ENCODE measurements around the gene HADHA. TPM values are rescaled to one million over a fixed set of nuclear protein-coding genes. Genes with fewer than 3 reads are reported as not detected.

Gene HADHA
- total RNA-seq, 1 donor from 2014 or later = 130 TPM

GRCh38 chr2:26255759-26256384, 11.4 kb upstream of the HADHA start:
- no peak for DNase-seq
- Histone ChIP-seq H3K4me3 (no peak overlapping the region), H3K27ac (no peak overlapping the region), H3K36me3 (peaks cover 49% of the 10 kb centered on the region), H3K4me1 (peaks cover 6% of the 10 kb centered on the region), H3K27me3 (ENCODE audit: low read depth) (no peaks in the 10 kb centered on the region), H3K9me3 (no peaks in the 10 kb centered on the region)
- intact Hi-C loops (cut with DNase I) = no loop called here
- no peak for ATAC-seq
- TF ChIP-seq, protein P1, sequence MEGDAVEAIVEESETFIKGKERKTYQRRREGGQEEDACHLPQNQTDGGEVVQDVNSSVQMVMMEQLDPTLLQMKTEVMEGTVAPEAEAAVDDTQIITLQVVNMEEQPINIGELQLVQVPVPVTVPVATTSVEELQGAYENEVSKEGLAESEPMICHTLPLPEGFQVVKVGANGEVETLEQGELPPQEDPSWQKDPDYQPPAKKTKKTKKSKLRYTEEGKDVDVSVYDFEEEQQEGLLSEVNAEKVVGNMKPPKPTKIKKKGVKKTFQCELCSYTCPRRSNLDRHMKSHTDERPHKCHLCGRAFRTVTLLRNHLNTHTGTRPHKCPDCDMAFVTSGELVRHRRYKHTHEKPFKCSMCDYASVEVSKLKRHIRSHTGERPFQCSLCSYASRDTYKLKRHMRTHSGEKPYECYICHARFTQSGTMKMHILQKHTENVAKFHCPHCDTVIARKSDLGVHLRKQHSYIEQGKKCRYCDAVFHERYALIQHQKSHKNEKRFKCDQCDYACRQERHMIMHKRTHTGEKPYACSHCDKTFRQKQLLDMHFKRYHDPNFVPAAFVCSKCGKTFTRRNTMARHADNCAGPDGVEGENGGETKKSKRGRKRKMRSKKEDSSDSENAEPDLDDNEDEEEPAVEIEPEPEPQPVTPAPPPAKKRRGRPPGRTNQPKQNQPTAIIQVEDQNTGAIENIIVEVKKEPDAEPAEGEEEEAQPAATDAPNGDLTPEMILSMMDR (IDR thresholded peaks at IDR 0.05) = no peak

DNA sequence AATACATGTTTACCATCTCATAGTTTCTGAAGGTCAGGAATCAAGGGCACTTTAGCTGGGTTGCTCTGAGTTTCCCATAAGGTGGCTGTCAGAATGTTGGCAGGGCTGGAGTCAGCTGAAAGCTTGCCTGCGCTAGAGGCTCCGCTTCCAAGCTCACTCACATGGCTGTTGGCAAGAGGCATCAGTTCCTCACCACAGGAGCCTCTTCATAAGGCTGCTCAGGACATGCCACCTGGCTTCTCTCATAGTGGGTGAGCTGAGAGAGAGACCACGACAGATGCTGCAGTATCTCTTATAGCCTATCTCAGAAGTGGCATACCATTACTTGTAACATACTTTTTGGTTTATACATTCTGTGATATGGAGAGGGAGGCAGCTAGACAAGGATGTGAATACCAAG, 7.5 kb upstream of the HADHA start:
- no peak for DNase-seq
- ATAC-seq = no peak
- TF ChIP-seq, protein P1 (IDR thresholded peaks at IDR 0.05) = no peak
- no peaks in the 10 kb centered on the region for H3K27me3 ChIP-seq (ENCODE audit: low read depth)
- H3K9me3 ChIP-seq = no peaks in the 10 kb centered on the region
- intact Hi-C loops (cut with DNase I) = no loop called here
- H3K27ac ChIP-seq = no peak overlapping the region
- H3K4me3 ChIP-seq = no peak overlapping the region
- peaks cover 10% of the 10 kb centered on the region for H3K4me1 ChIP-seq
- peaks cover 14% of the 10 kb centered on the region for H3K36me3 ChIP-seq

DNA sequence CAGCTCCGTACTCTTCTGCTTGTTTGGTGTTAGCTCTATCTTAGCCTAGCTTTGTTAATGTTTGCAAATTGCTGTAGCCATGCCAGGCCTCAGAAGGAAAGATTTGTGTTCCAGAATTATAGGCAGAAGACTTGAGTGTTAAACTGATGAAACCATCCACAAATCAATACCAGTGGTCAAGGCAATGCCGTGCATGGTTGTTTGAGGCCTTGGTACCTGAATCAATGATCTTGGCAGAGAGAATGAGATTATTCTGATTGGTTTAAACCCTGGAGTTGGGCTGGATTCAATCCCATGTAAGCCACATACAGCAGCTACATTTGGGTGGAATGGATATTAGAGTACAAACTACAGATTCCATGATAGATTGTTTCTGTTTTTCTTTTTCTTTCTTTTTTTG, 5.2 kb upstream of the HADHA start:
- TF ChIP-seq, protein P1 (IDR thresholded peaks at IDR 0.05) = no peak
- H3K27ac ChIP-seq = no peak overlapping the region
- ATAC-seq (no peak), DNase-seq (no peak)
- peaks cover 27% of the 10 kb centered on the region for H3K4me1 ChIP-seq
- intact Hi-C loops (cut with DNase I) = no loop called here
- no peaks in the 10 kb centered on the region for H3K9me3 ChIP-seq
- H3K4me3 ChIP-seq = no peak overlapping the region
- peaks cover 2% of the 10 kb centered on the region for H3K36me3 ChIP-seq
- H3K27me3 ChIP-seq (ENCODE audit: low read depth) = no peaks in the 10 kb centered on the region

GRCh38 chr2:26246818-26247217, 2.4 kb upstream of the HADHA start:
- Histone ChIP-seq H3K27ac (no peak overlapping the region), H3K9me3 (no peaks in the 10 kb centered on the region), H3K4me1 (peaks cover 34% of the 10 kb centered on the region), H3K4me3 (no peak overlapping the region), H3K27me3 (ENCODE audit: low read depth) (no peaks in the 10 kb centered on the region), H3K36me3 (no peaks in the 10 kb centered on the region)
- ATAC-seq (no peak), DNase-seq (no peak)
- intact Hi-C loops (cut with DNase I) = no loop called here
- TF ChIP-seq, protein P1 (IDR thresholded peaks at IDR 0.05) = no peak

DNA sequence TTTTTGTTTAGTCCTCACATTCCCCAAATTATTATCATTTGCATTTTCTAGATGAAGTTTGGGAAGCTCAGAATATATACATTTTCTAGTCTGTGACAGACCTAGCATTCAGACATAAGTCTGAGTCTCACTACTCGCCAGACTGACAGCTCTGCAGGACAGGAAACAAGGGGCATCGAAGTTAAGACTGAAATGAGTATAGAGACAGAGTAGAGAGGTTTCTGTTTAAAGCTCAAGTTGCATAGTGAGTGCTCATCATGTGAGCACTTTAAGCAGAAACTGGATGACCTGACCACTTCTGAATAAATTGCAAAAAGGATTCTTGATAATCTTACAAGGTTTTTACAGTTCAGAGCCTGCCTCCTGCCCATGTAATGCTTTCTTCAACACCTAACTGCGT, 1.4 kb upstream of the HADHA start:
- H3K9me3 ChIP-seq = no peaks in the 10 kb centered on the region
- intact Hi-C loops (cut with DNase I) = no loop called here
- DNase-seq (no peak), ATAC-seq (no peak)
- peak overlapping the region; percentile 89 for H3K4me3 ChIP-seq
- TF ChIP-seq, protein P1 (IDR thresholded peaks at IDR 0.05) = no peak
- peaks cover 44% of the 10 kb centered on the region for H3K4me1 ChIP-seq
- no peaks in the 10 kb centered on the region for H3K36me3 ChIP-seq
- H3K27me3 ChIP-seq (ENCODE audit: low read depth) = no peaks in the 10 kb centered on the region
- peak overlapping the region; percentile 96 for H3K27ac ChIP-seq

Data from lower lobe of right lung (tissue), 2 donors.